SHP77 (cell line): Measurements from ENCODE around the gene OSR1.

Source experiments
- DNase-seq, 2 experiments: peaks; one replicate each; lab custom pipeline; 2025; lab: John Stamatoyannopoulos, UW

The OSR1 gene

GRCh38 chr2:19359021-19359357, 566 bp upstream of the OSR1 start:
- no peak for DNase-seq

- DNase-seq: no peak
Measured at GRCh38 chr2:19357402-19358241, 801 bp downstream of the OSR1 start.

- no peak for DNase-seq
Measured at GRCh38 chr2:19356545-19357401, 1.6 kb downstream of the OSR1 start.

- DNase-seq: no peak
Measured at GRCh38 chr2:19355931-19356544, 2.4 kb downstream of the OSR1 start.

GRCh38 chr2:19355416-19355821, 3.0 kb downstream of the OSR1 start:
- no peak for DNase-seq

- no peak for DNase-seq
Measured at GRCh38 chr2:19355014-19355405, 3.4 kb downstream of the OSR1 start.

- DNase-seq: no peak
Measured at GRCh38 chr2:19353721-19354050, 4.7 kb downstream of the OSR1 start.

- DNase-seq: no peak
Measured at GRCh38 chr2:19352946-19353720, 5.3 kb downstream of the OSR1 start.

- DNase-seq: no peak
Measured at GRCh38 chr2:19351899-19352697, 6.3 kb downstream of the OSR1 start.

- DNase-seq: no peak
Measured at GRCh38 chr2:19351499-19351898, 6.9 kb downstream of the OSR1 start.

- DNase-seq: no peak
Measured at GRCh38 chr2:19350678-19351401, 7.6 kb downstream of the OSR1 start.

- no peak for DNase-seq
Measured at GRCh38 chr2:19349911-19350677, 8.3 kb downstream of the OSR1 start.

- no peak for DNase-seq
Measured at GRCh38 chr2:19348692-19349091, 9.7 kb downstream of the OSR1 start.

- DNase-seq: peak; percentile 85 to 88
Measured at GRCh38 chr2:19347619-19348562, 10.5 kb downstream of the OSR1 start.

- no peak for DNase-seq
Measured at GRCh38 chr2:19346983-19347618, 11.3 kb downstream of the OSR1 start.

GRCh38 chr2:19337742-19338141, 20.7 kb downstream of the OSR1 start:
- DNase-seq: no peak

- no peak for DNase-seq
Measured at GRCh38 chr2:19337202-19337601, 21.2 kb downstream of the OSR1 start.

GRCh38 chr2:19336781-19337180, 21.6 kb downstream of the OSR1 start:
- DNase-seq: no peak
